Esophagus squamous epithelium (tissue), 4 donors: Measurements from ENCODE around the gene CCDC33.

ENCODE experiments used
- POLR2A ChIP-seq, 4 donors: fragments of 450-650 bp; IDR thresholded peaks; one replicate each; pipeline ENCODE4 v1.6.1; 2017; ENCODE audit warnings: antibody characterized with exemption in 4 of 4, mild to moderate bottlenecking in 4 of 4, moderate library complexity in 3 of 4
- TF ChIP-seq, protein P1 (sequence below), 6 experiments: fragments of 450-650 bp in 4 of 6; fragments of 200-600 bp in 2 of 6; sonication (generic) in 2 of 6; IDR thresholded peaks; one replicate each; pipeline ENCODE4 v1.5.1; 2016 to 2019; ENCODE audit warnings: antibody characterized with exemption in 6 of 6, mild to moderate bottlenecking in 4 of 6, moderate library complexity in 4 of 6

DNA sequence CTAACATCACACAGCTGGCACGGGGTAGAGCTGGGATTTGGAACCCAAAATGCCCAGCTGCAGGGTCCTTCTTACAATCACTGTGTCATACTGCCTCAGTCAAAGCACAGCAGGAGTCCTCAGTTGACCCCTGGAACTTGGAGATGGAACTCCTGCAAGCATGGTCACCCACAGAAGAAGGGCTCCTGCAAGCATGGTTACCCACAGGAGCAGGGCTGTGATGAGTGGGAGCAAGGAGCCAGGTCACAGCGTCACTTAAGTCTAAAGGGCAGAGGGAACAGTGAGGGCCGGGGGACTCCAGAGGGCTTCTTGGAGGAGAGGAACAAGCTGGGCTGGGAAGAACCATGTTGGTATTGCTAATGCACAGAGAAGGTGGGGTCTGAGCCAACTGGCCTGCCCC, 24.9 kb downstream of the CCDC33 start:
- TF ChIP-seq POLR2A (IDR thresholded peaks at IDR 0.05): no peak
- TF ChIP-seq, protein P1, sequence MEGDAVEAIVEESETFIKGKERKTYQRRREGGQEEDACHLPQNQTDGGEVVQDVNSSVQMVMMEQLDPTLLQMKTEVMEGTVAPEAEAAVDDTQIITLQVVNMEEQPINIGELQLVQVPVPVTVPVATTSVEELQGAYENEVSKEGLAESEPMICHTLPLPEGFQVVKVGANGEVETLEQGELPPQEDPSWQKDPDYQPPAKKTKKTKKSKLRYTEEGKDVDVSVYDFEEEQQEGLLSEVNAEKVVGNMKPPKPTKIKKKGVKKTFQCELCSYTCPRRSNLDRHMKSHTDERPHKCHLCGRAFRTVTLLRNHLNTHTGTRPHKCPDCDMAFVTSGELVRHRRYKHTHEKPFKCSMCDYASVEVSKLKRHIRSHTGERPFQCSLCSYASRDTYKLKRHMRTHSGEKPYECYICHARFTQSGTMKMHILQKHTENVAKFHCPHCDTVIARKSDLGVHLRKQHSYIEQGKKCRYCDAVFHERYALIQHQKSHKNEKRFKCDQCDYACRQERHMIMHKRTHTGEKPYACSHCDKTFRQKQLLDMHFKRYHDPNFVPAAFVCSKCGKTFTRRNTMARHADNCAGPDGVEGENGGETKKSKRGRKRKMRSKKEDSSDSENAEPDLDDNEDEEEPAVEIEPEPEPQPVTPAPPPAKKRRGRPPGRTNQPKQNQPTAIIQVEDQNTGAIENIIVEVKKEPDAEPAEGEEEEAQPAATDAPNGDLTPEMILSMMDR (IDR thresholded peaks at IDR 0.05): no peak
